Panc1 (cell line): ENCODE results near the gene PHEX. TPM values are rescaled to one million over a fixed set of nuclear protein-coding genes. Genes with fewer than 3 reads are reported as not detected.

ENCODE experiments used
- ATAC-seq: fragments of 200-7000 bp; cut with Tn5 transposase; 2 replicates; pipeline ENCODE4 v1.9.1; 2020; ENCODE audit warnings: mild to moderate bottlenecking, moderate library complexity
- BruUV-seq: library from RNA; stranded (reverse); fragments of 400-500 nt; replicated peaks from 2 replicates; lab custom pipeline; 2021; lab: Mats Ljungman, UMichigan
- CTCF ChIA-PET: fragments of 300-600 bp; sonication (Branson Sonifier 250); formaldehyde crosslinking; loops from one replicate; lab custom pipeline; 2022; ENCODE audit warnings: antibody characterized with exemption; lab: Charles Lee
- POLR2A ChIA-PET: fragments of 300-600 bp; sonication (Branson Sonifier 250); formaldehyde crosslinking; loops from one replicate; lab custom pipeline; 2022; ENCODE audit warnings: antibody characterized with exemption; lab: Charles Lee
- DNase-seq: peaks from one replicate; pipeline ENCODE4 v3.0.0-alpha.2; 2010; ENCODE audit warnings: low read depth, low spot score
- H3K27ac ChIP-seq: 2 replicates; pipeline ENCODE4 v1.5.1; 2011; ENCODE audit warnings: mild to moderate bottlenecking, low read length, inconsistent platforms
- H3K27me3 ChIP-seq: fragments of 200-500 bp; sonication (Bioruptor generic); 2 replicates; pipeline ENCODE4 v1.6.0; 2014; ENCODE audit warnings: low read length, inconsistent platforms; ENCODE audit not compliant: control insufficient read depth, insufficient read depth
- H3K36me3 ChIP-seq: fragments of 200-500 bp; sonication (Bioruptor generic); 2 replicates; pipeline ENCODE4 v1.5.1; 2014; ENCODE audit warnings: inconsistent platforms, mild to moderate bottlenecking, low read length, moderate library complexity; ENCODE audit not compliant: control insufficient read depth, insufficient read depth
- H3K4me1 ChIP-seq: 2 replicates; pipeline ENCODE4 v1.5.1; 2011; ENCODE audit warnings: inconsistent platforms, mild to moderate bottlenecking, low read length, moderate library complexity; ENCODE audit not compliant: control insufficient read depth, insufficient read depth
- H3K4me3 ChIP-seq, 2 experiments: 2 replicates each; pipeline ENCODE4 v1.5.1; 2011 to 2012; ENCODE audit warnings: low read depth in 2 of 2, low read length in 2 of 2, mild to moderate bottlenecking in 2 of 2, inconsistent platforms in 1 of 2, moderate library complexity in 1 of 2
- H3K9me3 ChIP-seq: fragments of 200-500 bp; sonication (Bioruptor generic); 2 replicates; pipeline ENCODE4 v1.5.1; 2014; ENCODE audit warnings: low read depth, mild to moderate bottlenecking, inconsistent platforms, low read length, moderate library complexity; ENCODE audit not compliant: control insufficient read depth, insufficient read depth
- POLR2AphosphoS5 ChIP-seq: IDR thresholded peaks from 2 replicates; pipeline ENCODE4 v1.6.1; 2012; ENCODE audit warnings: mild to moderate bottlenecking, low read depth, low read length, moderate library complexity
- SIN3A ChIP-seq: IDR thresholded peaks from 2 replicates; pipeline ENCODE4 v1.6.1; 2012; ENCODE audit warnings: low read depth, mild to moderate bottlenecking, low read length, moderate library complexity, borderline replicate concordance; ENCODE audit not compliant: insufficient read depth
- TCF7L2 ChIP-seq: IDR thresholded peaks from 2 replicates; pipeline ENCODE4 v1.6.1; 2011; ENCODE audit warnings: mild to moderate bottlenecking, low read depth, low read length, inconsistent platforms
- in situ Hi-C: cut with HindIII; loops from 2 replicates; pipeline ENCODE4 v1.10.0; 2016; ENCODE audit warnings: low sequenced_read_pairs, low pct_unique_long_range_greater_than_20kb
- intact Hi-C: fragments of 100-400 bp; cut with micrococcal nuclease; formaldehyde crosslinking; loops from one replicate; pipeline ENCODE4 v1.10.0; 2022; ENCODE audit not compliant: unreplicated experiment
- total RNA-seq: library from RNA; stranded (reverse); gene quantifications from one replicate; pipeline ENCODE4 v1.2.1, GENCODE V29; 2021; ENCODE audit not compliant: unreplicated experiment
- TF ChIP-seq, protein P1 (sequence below), 2 experiments: IDR thresholded peaks; 2 replicates each; pipeline ENCODE4 v1.6.1; 2011 to 2012; ENCODE audit warnings: low read depth in 2 of 2, control low read depth in 1 of 2, low read length in 1 of 2, mild to moderate bottlenecking in 1 of 2, moderate library complexity in 1 of 2; ENCODE audit not compliant: insufficient read depth in 1 of 2
- TF ChIP-seq, protein P2 (sequence below): fragments of 450-650 bp; IDR thresholded peaks from 2 replicates; pipeline ENCODE4 v1.5.1; 2017; ENCODE audit warnings: mild to moderate bottlenecking

Gene PHEX
- total RNA-seq, 1 experiment from 2014 or later = 0.23 TPM

DNA sequence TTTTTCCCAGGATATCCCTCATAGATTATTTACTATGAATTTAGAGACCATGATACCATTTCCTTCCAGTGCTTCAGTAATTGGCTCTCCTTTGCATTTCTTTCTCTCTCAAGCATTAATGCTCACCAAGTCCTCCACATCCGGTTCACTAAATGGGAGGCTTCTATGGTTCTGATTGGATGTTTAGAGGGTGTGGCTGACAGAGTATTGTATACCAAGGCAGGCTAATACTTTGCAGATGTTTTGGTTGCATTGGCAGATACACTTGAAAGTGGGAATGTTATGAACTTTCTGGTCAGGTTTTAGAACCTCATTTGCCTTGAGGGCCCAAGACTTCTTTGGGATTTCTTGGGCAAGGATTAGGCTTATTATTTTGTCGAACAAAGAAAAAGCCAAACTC lies 264.7 kb downstream of the PHEX start:
- in situ Hi-C loops (no loop called here), intact Hi-C loops (no loop called here)
- no peak for ATAC-seq
- Histone ChIP-seq H3K27me3 (no peaks in the 10 kb centered on the region), H3K4me1 (no peaks in the 10 kb centered on the region), H3K4me3 (no peak overlapping the region), H3K27ac (no peak overlapping the region), H3K9me3 (no peaks in the 10 kb centered on the region), H3K36me3 (no peaks in the 10 kb centered on the region)
- ChIA-PET POLR2A (no interaction called here), CTCF (no interaction called here)
- BruUV-seq = no TSS peak
- TF ChIP-seq, protein P1, sequence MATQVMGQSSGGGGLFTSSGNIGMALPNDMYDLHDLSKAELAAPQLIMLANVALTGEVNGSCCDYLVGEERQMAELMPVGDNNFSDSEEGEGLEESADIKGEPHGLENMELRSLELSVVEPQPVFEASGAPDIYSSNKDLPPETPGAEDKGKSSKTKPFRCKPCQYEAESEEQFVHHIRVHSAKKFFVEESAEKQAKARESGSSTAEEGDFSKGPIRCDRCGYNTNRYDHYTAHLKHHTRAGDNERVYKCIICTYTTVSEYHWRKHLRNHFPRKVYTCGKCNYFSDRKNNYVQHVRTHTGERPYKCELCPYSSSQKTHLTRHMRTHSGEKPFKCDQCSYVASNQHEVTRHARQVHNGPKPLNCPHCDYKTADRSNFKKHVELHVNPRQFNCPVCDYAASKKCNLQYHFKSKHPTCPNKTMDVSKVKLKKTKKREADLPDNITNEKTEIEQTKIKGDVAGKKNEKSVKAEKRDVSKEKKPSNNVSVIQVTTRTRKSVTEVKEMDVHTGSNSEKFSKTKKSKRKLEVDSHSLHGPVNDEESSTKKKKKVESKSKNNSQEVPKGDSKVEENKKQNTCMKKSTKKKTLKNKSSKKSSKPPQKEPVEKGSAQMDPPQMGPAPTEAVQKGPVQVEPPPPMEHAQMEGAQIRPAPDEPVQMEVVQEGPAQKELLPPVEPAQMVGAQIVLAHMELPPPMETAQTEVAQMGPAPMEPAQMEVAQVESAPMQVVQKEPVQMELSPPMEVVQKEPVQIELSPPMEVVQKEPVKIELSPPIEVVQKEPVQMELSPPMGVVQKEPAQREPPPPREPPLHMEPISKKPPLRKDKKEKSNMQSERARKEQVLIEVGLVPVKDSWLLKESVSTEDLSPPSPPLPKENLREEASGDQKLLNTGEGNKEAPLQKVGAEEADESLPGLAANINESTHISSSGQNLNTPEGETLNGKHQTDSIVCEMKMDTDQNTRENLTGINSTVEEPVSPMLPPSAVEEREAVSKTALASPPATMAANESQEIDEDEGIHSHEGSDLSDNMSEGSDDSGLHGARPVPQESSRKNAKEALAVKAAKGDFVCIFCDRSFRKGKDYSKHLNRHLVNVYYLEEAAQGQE (IDR thresholded peaks at IDR 0.05; ENCODE audit: insufficient read depth in 1 of 2, low read depth in 2 of 2, low read length in 1 of 2) = no peak
- TF ChIP-seq POLR2AphosphoS5 (no peak), SIN3A (no peak), TCF7L2 (no peak)
- TF ChIP-seq, protein P2, sequence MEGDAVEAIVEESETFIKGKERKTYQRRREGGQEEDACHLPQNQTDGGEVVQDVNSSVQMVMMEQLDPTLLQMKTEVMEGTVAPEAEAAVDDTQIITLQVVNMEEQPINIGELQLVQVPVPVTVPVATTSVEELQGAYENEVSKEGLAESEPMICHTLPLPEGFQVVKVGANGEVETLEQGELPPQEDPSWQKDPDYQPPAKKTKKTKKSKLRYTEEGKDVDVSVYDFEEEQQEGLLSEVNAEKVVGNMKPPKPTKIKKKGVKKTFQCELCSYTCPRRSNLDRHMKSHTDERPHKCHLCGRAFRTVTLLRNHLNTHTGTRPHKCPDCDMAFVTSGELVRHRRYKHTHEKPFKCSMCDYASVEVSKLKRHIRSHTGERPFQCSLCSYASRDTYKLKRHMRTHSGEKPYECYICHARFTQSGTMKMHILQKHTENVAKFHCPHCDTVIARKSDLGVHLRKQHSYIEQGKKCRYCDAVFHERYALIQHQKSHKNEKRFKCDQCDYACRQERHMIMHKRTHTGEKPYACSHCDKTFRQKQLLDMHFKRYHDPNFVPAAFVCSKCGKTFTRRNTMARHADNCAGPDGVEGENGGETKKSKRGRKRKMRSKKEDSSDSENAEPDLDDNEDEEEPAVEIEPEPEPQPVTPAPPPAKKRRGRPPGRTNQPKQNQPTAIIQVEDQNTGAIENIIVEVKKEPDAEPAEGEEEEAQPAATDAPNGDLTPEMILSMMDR = no peak
- DNase-seq = no peak

DNA sequence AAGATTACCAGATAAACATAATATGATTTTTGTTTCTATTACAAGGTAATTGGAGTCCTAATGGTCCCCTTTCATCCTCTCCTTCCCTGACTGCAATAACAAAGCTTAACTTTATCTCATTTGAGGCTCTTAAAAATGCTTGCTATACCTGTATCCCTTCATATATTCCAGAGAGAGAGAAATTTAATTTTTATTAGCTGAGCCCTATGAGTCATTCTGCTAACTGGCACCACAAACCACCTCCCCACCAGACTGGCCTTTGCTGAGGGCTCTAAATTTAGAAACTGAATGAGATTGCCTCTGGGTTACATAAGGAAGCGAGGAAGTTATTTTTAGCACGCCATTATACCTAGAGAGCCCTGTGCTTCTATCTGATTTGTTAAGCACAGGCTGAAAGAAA lies 268.0 kb downstream of the PHEX start:
- Histone ChIP-seq H3K9me3 (no peaks in the 10 kb centered on the region), H3K4me1 (no peaks in the 10 kb centered on the region), H3K27ac (no peak overlapping the region), H3K36me3 (no peaks in the 10 kb centered on the region), H3K4me3 (no peak overlapping the region), H3K27me3 (no peaks in the 10 kb centered on the region)
- ATAC-seq = no peak
- TF ChIP-seq POLR2AphosphoS5 (no peak), SIN3A (no peak), TCF7L2 (no peak)
- TF ChIP-seq, protein P2 = no peak
- TF ChIP-seq, protein P1 (IDR thresholded peaks at IDR 0.05; ENCODE audit: insufficient read depth in 1 of 2, low read depth in 2 of 2, low read length in 1 of 2) = no peak
- ChIA-PET CTCF (no interaction called here), POLR2A (no interaction called here)
- intact Hi-C loops = no loop called here
- in situ Hi-C loops = no loop called here
- DNase-seq = no peak
- no TSS peak for BruUV-seq

Other genes with a start within 250 kb of the PHEX start
- gene MBTPS2, start 192.7 kb upstream of the PHEX start, total RNA-seq = 13.5 TPM
- gene YY2, start 176.3 kb upstream of the PHEX start, total RNA-seq = 2.0 TPM
- 172 TPM for gene SMS, start 91.6 kb upstream of the PHEX start, total RNA-seq
- not detected for gene CBLL2, start 240.6 kb downstream of the PHEX start, total RNA-seq